A673 (cell line): ENCODE measurements around the gene ANAPC10. TPM values are rescaled to one million over a fixed set of nuclear protein-coding genes. Genes with fewer than 3 reads are reported as not detected.

Experiments used
- BruUV-seq: library from RNA; stranded (reverse); fragments of 400-500 nt; replicated peaks from 2 replicates; lab custom pipeline; 2021; lab: Mats Ljungman, UMichigan
- CTCF ChIA-PET: fragments of 300-600 bp; sonication (Branson Sonifier 250); formaldehyde crosslinking; loops from one replicate; lab custom pipeline; 2022; ENCODE audit warnings: antibody characterized with exemption; lab: Charles Lee
- POLR2A ChIA-PET: fragments of 300-600 bp; sonication (Branson Sonifier 250); formaldehyde crosslinking; loops from one replicate; lab custom pipeline; 2022; ENCODE audit warnings: antibody characterized with exemption; ENCODE audit not compliant: low non-redundant PET; lab: Charles Lee
- DNase-seq: peaks from one replicate; pipeline ENCODE4 v3.0.0-alpha.2; 2015; ENCODE audit warnings: low spot score
- H3K27ac ChIP-seq: fragments of 200-600 bp; sonication (generic); 2 replicates; pipeline ENCODE4 v1.5.1; 2016; ENCODE audit warnings: mixed run types, low read depth, mild to moderate bottlenecking, mixed read lengths, antibody characterized with exemption, low read length; ENCODE audit not compliant: poor library complexity, severe bottlenecking
- H3K27me3 ChIP-seq: fragments of 200-600 bp; sonication (generic); replicated peaks from 2 replicates; pipeline ENCODE4 v1.6.1; 2017; ENCODE audit warnings: mixed run types, low read depth, mild to moderate bottlenecking, mixed read lengths, antibody characterized with exemption, low read length; ENCODE audit not compliant: insufficient read depth, poor library complexity
- H3K36me3 ChIP-seq: fragments of 200-600 bp; sonication (generic); 2 replicates; pipeline ENCODE4 v1.6.1; 2016; ENCODE audit warnings: mixed run types, mild to moderate bottlenecking, mixed read lengths, antibody characterized with exemption, low read length; ENCODE audit not compliant: insufficient read depth, poor library complexity, severe bottlenecking
- H3K4me1 ChIP-seq: fragments of 200-600 bp; sonication (generic); 2 replicates; pipeline ENCODE4 v1.6.1; 2017; ENCODE audit warnings: mixed run types, mild to moderate bottlenecking, mixed read lengths, antibody characterized with exemption, low read length; ENCODE audit not compliant: insufficient read depth, poor library complexity, severe bottlenecking
- H3K4me3 ChIP-seq: fragments of 200-600 bp; sonication (generic); 2 replicates; pipeline ENCODE4 v1.5.1; 2016; ENCODE audit warnings: low read depth, mixed run types, mild to moderate bottlenecking, mixed read lengths, low read length; ENCODE audit not compliant: poor library complexity, severe bottlenecking
- H3K9me3 ChIP-seq: fragments of 200-600 bp; sonication (generic); 2 replicates; pipeline ENCODE4 v1.6.1; 2016; ENCODE audit warnings: mixed run types, low read depth, mild to moderate bottlenecking, mixed read lengths, antibody characterized with exemption, low read length; ENCODE audit not compliant: poor library complexity, severe bottlenecking
- EZH2 ChIP-seq: fragments of 200-600 bp; sonication (generic); IDR thresholded peaks from 2 replicates; pipeline ENCODE4 v1.6.1; 2017; ENCODE audit warnings: borderline replicate concordance, low read depth, mild to moderate bottlenecking, mixed read lengths, antibody characterized with exemption, low read length; ENCODE audit not compliant: poor library complexity, severe bottlenecking
- intact Hi-C: fragments of 100-400 bp; cut with micrococcal nuclease; formaldehyde crosslinking; loops from one replicate; pipeline ENCODE4 v1.10.0; 2022; ENCODE audit not compliant: unreplicated experiment
- total RNA-seq: library from RNA; stranded (reverse); gene quantifications from 2 replicates; pipeline ENCODE4 v1.2.3, GENCODE V29; 2021
- TF ChIP-seq, protein P1 (sequence below): fragments of 300-800, 200-600 bp; sonication (generic); conservative IDR thresholded peaks from 2 replicates; pipeline ENCODE4 v1.5.1; 2017; ENCODE audit warnings: low read depth, mild to moderate bottlenecking, antibody characterized with exemption, low read length, moderate library complexity, mixed read lengths

The ANAPC10 gene
- total RNA-seq, 1 experiment from 2014 or later: 30.5 TPM

DNA sequence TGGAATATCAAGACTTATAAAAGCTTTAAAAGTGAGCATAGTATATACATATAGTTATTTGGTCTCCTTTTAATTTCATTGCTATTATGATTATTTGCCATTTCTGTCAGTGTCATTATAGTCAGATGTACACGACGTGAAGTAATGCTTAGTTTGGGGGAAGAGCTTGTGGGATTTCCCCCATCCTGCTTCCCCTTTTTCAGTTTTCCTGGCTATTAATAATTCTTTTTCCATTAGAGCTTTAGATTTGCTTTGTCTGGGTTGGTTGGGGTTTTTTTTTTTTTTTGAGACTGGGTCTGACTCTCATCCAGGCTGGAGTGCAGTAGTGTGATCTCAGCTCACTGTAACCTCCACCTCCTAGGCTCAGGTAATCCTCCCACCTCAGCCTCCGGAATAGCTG is 5.5 kb upstream of the ANAPC10 start:
- Histone ChIP-seq H3K9me3 (no peaks in the 10 kb centered on the region), H3K27me3 (no peaks in the 10 kb centered on the region), H3K27ac (no peak overlapping the region), H3K36me3 (peaks cover 44% of the 10 kb centered on the region), H3K4me3 (no peak overlapping the region), H3K4me1 (peaks cover 45% of the 10 kb centered on the region)
- intact Hi-C loops: no loop called here
- ChIA-PET POLR2A (no interaction called here), CTCF (no interaction called here)
- TF ChIP-seq, protein P1, sequence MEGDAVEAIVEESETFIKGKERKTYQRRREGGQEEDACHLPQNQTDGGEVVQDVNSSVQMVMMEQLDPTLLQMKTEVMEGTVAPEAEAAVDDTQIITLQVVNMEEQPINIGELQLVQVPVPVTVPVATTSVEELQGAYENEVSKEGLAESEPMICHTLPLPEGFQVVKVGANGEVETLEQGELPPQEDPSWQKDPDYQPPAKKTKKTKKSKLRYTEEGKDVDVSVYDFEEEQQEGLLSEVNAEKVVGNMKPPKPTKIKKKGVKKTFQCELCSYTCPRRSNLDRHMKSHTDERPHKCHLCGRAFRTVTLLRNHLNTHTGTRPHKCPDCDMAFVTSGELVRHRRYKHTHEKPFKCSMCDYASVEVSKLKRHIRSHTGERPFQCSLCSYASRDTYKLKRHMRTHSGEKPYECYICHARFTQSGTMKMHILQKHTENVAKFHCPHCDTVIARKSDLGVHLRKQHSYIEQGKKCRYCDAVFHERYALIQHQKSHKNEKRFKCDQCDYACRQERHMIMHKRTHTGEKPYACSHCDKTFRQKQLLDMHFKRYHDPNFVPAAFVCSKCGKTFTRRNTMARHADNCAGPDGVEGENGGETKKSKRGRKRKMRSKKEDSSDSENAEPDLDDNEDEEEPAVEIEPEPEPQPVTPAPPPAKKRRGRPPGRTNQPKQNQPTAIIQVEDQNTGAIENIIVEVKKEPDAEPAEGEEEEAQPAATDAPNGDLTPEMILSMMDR: no peak
- TF ChIP-seq EZH2: no peak
- DNase-seq: no peak
- BruUV-seq: no TSS peak

DNA sequence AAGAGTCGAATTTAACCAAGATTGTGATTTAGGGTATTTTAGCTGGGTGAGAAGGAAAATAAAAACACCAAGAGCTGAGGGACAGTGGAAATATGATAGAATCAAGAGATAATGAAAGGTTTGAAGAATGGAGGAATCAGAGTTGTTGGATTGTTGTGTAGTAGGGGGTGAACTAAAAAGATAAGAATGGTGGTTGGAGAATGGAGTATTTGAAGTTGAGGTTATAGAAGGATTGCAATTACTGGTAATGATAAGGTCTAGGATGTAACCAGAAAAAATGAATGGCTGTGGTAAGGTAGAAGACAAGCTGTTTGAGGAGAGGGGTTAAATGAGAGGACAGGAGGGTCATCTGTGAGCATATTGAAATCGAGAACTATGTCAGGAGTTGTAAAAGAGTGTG is 4.6 kb upstream of the ANAPC10 start:
- ChIA-PET POLR2A (no interaction called here), CTCF (no interaction called here)
- H3K27ac ChIP-seq: no peak overlapping the region
- no peak for DNase-seq
- H3K27me3 ChIP-seq: no peaks in the 10 kb centered on the region
- BruUV-seq: no TSS peak
- H3K4me1 ChIP-seq: peaks cover 45% of the 10 kb centered on the region
- H3K9me3 ChIP-seq: no peaks in the 10 kb centered on the region
- TF ChIP-seq, protein P1: no peak
- TF ChIP-seq EZH2: no peak
- H3K4me3 ChIP-seq: no peak overlapping the region
- intact Hi-C loops: no loop called here
- H3K36me3 ChIP-seq: peaks cover 35% of the 10 kb centered on the region

DNA sequence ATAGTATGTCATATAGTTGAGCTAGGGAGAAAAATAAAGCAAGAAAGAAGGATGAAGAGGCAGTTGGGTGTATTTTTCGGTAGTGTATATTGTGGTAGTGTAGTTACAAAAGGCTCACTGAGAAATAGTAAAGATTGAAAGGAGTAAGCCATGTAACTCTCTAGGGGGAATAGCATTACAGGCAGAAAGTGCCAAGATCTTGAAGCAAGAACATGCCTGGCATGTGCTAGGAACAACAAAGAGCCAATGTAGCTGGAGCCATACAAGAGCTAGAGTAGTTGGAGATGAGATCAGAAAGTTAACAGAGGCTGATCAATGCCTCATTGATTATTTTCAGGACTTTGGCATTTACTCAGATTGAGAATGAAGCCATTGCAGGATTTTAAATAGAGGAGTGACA is 3.1 kb upstream of the ANAPC10 start:
- H3K9me3 ChIP-seq: no peaks in the 10 kb centered on the region
- CTCF ChIA-PET: no interaction called here
- no peak for DNase-seq
- intact Hi-C loops: no loop called here
- POLR2A ChIA-PET: no interaction called here
- no peak overlapping the region for H3K4me3 ChIP-seq
- H3K36me3 ChIP-seq: peaks cover 20% of the 10 kb centered on the region
- no peak overlapping the region for H3K27ac ChIP-seq
- no TSS peak for BruUV-seq
- no peaks in the 10 kb centered on the region for H3K27me3 ChIP-seq
- TF ChIP-seq EZH2: no peak
- TF ChIP-seq, protein P1: no peak
- H3K4me1 ChIP-seq: peaks cover 34% of the 10 kb centered on the region
